Breast epithelium (tissue), 4 donors: ENCODE measurements around the gene COX19. TPM values are rescaled to one million over a fixed set of nuclear protein-coding genes. Genes with fewer than 3 reads are reported as not detected.

Experiments
- DNase-seq, 2 donors: peaks; one replicate each; pipeline ENCODE4 v3.0.0-alpha.2; 2019; ENCODE audit warnings: low spot score in 2 of 2
- H3K27ac ChIP-seq, 2 donors: fragments of 200-600 bp; sonication (generic) in 1 of 2; one replicate each; pipeline ENCODE4 v1.5.1; 2016 to 2019; ENCODE audit warnings: mild to moderate bottlenecking in 1 of 2
- H3K27me3 ChIP-seq, 2 donors: fragments of 200-600 bp; sonication (generic) in 1 of 2; one replicate each; pipeline versions ENCODE4 v1.5.1 to v1.6.0; 2017 to 2019; ENCODE audit warnings: control low read depth in 1 of 2, mild to moderate bottlenecking in 1 of 2
- H3K36me3 ChIP-seq: fragments of 200-600 bp; one replicate; pipeline ENCODE4 v1.5.1; 2019
- H3K4me1 ChIP-seq, 2 donors: fragments of 200-600 bp; sonication (generic); one replicate each; pipeline ENCODE4 v1.5.1; 2016 to 2019; ENCODE audit warnings: control low read depth in 1 of 2
- H3K4me3 ChIP-seq, 3 donors: fragments of 200-600 bp; sonication (generic); 1 replicate in 2 of 3; 2 replicates in 1 of 3; pipeline ENCODE4 v1.5.1; 2016 to 2019; ENCODE audit warnings: mild to moderate bottlenecking in 3 of 3, moderate library complexity in 2 of 3
- H3K9me3 ChIP-seq, 2 donors: fragments of 200-600 bp; sonication (generic) in 1 of 2; one replicate each; pipeline ENCODE4 v1.5.1; 2016 to 2019; ENCODE audit warnings: control low read depth in 1 of 2
- POLR2A ChIP-seq: fragments of 450-650 bp; IDR thresholded peaks from one replicate; pipeline ENCODE4 v1.6.1; 2016; ENCODE audit warnings: antibody characterized with exemption, mild to moderate bottlenecking, moderate library complexity
- POLR2AphosphoS5 ChIP-seq, 3 donors: sonication (generic); formaldehyde crosslinking; IDR thresholded peaks; one replicate each; pipeline ENCODE4 v1.6.1; 2017; ENCODE audit warnings: antibody characterized with exemption in 3 of 3
- intact Hi-C: fragments of 100-400 bp; cut with DNase I; formaldehyde crosslinking; loops from one replicate; pipeline ENCODE4 v1.15.1; 2023; ENCODE audit warnings: low total_unique reads
- total RNA-seq, 3 donors: library from RNA; depleted of rRNA; stranded (reverse); fragments of >200 nt; gene quantifications; one replicate each; pipeline ENCODE4 v1.1.0, GENCODE V29; 2016
- TF ChIP-seq, protein P1 (sequence below), 3 donors: fragments of 450-650 bp; IDR thresholded peaks; one replicate each; pipeline ENCODE4 v1.5.1; 2016 to 2017; ENCODE audit warnings: antibody characterized with exemption in 3 of 3, mild to moderate bottlenecking in 3 of 3, moderate library complexity in 3 of 3

COX19 gene
- total RNA-seq, 3 donors from 2014 or later: 8.5 to 17.3 (median 8.8) TPM

DNA sequence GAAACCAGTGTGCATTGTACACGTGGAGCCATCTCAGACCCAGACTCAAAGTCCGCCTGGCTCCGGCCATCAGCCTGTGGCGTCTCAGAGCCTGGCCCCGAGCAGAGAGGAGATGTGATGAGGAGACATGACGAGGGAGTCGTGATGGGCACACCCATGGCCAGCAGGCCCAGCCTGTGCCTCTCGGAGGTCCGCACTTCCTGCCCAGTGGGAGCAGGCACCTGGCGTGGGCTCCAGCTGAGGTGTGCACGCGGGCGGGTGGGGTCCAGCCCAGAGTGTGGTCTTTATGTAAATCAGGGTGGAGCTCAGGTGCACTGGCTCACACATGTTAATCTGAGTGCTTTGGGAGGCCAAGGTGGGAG is 43.0 kb upstream of the COX19 start:
- H3K27me3 ChIP-seq: no peaks in the 10 kb centered on the region
- TF ChIP-seq POLR2AphosphoS5 (IDR thresholded peaks at IDR 0.05): no peak
- TF ChIP-seq, protein P1, sequence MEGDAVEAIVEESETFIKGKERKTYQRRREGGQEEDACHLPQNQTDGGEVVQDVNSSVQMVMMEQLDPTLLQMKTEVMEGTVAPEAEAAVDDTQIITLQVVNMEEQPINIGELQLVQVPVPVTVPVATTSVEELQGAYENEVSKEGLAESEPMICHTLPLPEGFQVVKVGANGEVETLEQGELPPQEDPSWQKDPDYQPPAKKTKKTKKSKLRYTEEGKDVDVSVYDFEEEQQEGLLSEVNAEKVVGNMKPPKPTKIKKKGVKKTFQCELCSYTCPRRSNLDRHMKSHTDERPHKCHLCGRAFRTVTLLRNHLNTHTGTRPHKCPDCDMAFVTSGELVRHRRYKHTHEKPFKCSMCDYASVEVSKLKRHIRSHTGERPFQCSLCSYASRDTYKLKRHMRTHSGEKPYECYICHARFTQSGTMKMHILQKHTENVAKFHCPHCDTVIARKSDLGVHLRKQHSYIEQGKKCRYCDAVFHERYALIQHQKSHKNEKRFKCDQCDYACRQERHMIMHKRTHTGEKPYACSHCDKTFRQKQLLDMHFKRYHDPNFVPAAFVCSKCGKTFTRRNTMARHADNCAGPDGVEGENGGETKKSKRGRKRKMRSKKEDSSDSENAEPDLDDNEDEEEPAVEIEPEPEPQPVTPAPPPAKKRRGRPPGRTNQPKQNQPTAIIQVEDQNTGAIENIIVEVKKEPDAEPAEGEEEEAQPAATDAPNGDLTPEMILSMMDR (IDR thresholded peaks at IDR 0.05): no peak
- intact Hi-C loops: no loop called here
- H3K4me1 ChIP-seq: no peaks in the 10 kb centered on the region
- no peak overlapping the region for H3K4me3 ChIP-seq
- no peaks in the 10 kb centered on the region for H3K36me3 ChIP-seq
- DNase-seq: no peak
- H3K27ac ChIP-seq: no peak overlapping the region
- H3K9me3 ChIP-seq: no peaks in the 10 kb centered on the region

GRCh38 chr7:1017586-1018333 is 42.4 kb upstream of the COX19 start:
- no peaks in the 10 kb centered on the region for H3K27me3 ChIP-seq

GRCh38 chr7:1016577-1017531 is 41.5 kb upstream of the COX19 start:
- H3K36me3 ChIP-seq: no peaks in the 10 kb centered on the region
- H3K27ac ChIP-seq: no peak overlapping the region
- no peak for DNase-seq
- H3K9me3 ChIP-seq: no peaks in the 10 kb centered on the region
- intact Hi-C loops: no loop called here
- no peak overlapping the region for H3K4me3 ChIP-seq
- no peak for TF ChIP-seq POLR2AphosphoS5 (IDR thresholded peaks at IDR 0.05)
- TF ChIP-seq, protein P1 (IDR thresholded peaks at IDR 0.05): no peak
- no peak for TF ChIP-seq POLR2A
- H3K27me3 ChIP-seq: no peaks in the 10 kb centered on the region
- H3K4me1 ChIP-seq: no peaks in the 10 kb centered on the region

More at GRCh38 chr7:1017586-1018333, 42.4 kb upstream of the COX19 start:
- intact Hi-C loops: no loop called here
- no peak overlapping the region for H3K4me3 ChIP-seq
- H3K27ac ChIP-seq: no peak overlapping the region
- no peaks in the 10 kb centered on the region for H3K4me1 ChIP-seq
- no peaks in the 10 kb centered on the region for H3K9me3 ChIP-seq
- no peak for DNase-seq
- no peaks in the 10 kb centered on the region for H3K36me3 ChIP-seq
- no peak for TF ChIP-seq POLR2A
- no peak for TF ChIP-seq POLR2AphosphoS5 (IDR thresholded peaks at IDR 0.05)
- TF ChIP-seq, protein P1 (IDR thresholded peaks at IDR 0.05): no peak

GRCh38 chr7:1015196-1016121 is 40.1 kb upstream of the COX19 start:
- Histone ChIP-seq H3K9me3 (no peaks in the 10 kb centered on the region), H3K4me3 (no peak overlapping the region), H3K36me3 (no peaks in the 10 kb centered on the region), H3K27ac (no peak overlapping the region), H3K4me1 (no peaks in the 10 kb centered on the region), H3K27me3 (no peaks in the 10 kb centered on the region)
- TF ChIP-seq, protein P1 (IDR thresholded peaks at IDR 0.05): no peak
- TF ChIP-seq POLR2A (no peak), POLR2AphosphoS5 (IDR thresholded peaks at IDR 0.05) (no peak)
- intact Hi-C loops: no loop called here
- DNase-seq: no peak
